HCT116 (cell line): ENCODE results near the gene TCAP. TPM values are rescaled to one million over a fixed set of nuclear protein-coding genes. Genes with fewer than 3 reads are reported as not detected.

Experiments used
- ATAC-seq: fragments of 200-7000 bp; cut with Tn5 transposase; 2 replicates; pipeline ENCODE4 v1.9.1; 2020; ENCODE audit warnings: mild to moderate bottlenecking, moderate library complexity
- BruUV-seq: library from RNA; stranded (reverse); fragments of 400-500 nt; replicated peaks from 2 replicates; lab custom pipeline; 2021; lab: Mats Ljungman, UMichigan
- CTCF ChIA-PET: fragments of 300-600 bp; sonication (Branson Sonifier 250); formaldehyde crosslinking; loops from one replicate; lab custom pipeline; 2021; ENCODE audit warnings: antibody characterized with exemption; lab: Charles Lee
- POLR2A ChIA-PET: fragments of 300-600, 350-600 bp; sonication (Branson Sonifier 250); formaldehyde crosslinking; loops from one replicate; lab custom pipeline; 2021; ENCODE audit warnings: antibody characterized with exemption; lab: Charles Lee
- RAD21 ChIA-PET, 2 experiments: fragments of 300-600 bp; sonication (Branson Sonifier 250); formaldehyde crosslinking; loops; one replicate each; lab custom pipeline; 2023; ENCODE audit warnings: low total read pairs in 2 of 2; ENCODE audit not compliant: uncharacterized antibody in 2 of 2, unreplicated experiment in 2 of 2, low non-redundant PET in 1 of 2; lab: Charles Lee
- DNase-seq: peaks from one replicate; pipeline ENCODE4 v3.0.0-alpha.2; 2010; ENCODE audit warnings: low read depth, low spot score
- H2AFZ ChIP-seq: fragments of 200-600 bp; shearing (Covaris generic), sonication (generic); 2 replicates; pipeline ENCODE4 v1.6.1; 2017; ENCODE audit warnings: low read depth, mixed run types, mixed read lengths, antibody characterized with exemption, low read length; ENCODE audit not compliant: poor library complexity, severe bottlenecking
- H3K27ac ChIP-seq: 2 replicates; pipeline ENCODE4 v1.5.1; 2012; ENCODE audit warnings: low read depth, low read length
- H3K27me3 ChIP-seq: fragments of 200-600 bp; sonication (generic); 2 replicates; pipeline ENCODE4 v1.6.1; 2016; ENCODE audit warnings: mixed run types, low read length, mixed read lengths; ENCODE audit not compliant: insufficient read depth
- H3K36me3 ChIP-seq, 2 experiments: fragments of 200-500 bp in 1 of 2; fragments of 200-600 bp in 1 of 2; sonication (Bioruptor generic) in 1 of 2; sonication (generic) in 1 of 2; 2 replicates each; pipeline versions ENCODE4 v1.5.1 to v1.6.1; 2014 to 2016; ENCODE audit warnings: low read length in 2 of 2, inconsistent platforms in 1 of 2, mixed read lengths in 1 of 2, mixed run types in 1 of 2; ENCODE audit not compliant: insufficient read depth in 2 of 2, control insufficient read depth in 1 of 2
- H3K4me1 ChIP-seq, 2 experiments: fragments of 200-600 bp in 1 of 2; sonication (generic) in 1 of 2; 2 replicates each; pipeline versions ENCODE4 v1.5.1 to v1.6.1; 2012 to 2017; ENCODE audit warnings: low read length in 2 of 2, inconsistent platforms in 1 of 2, mild to moderate bottlenecking in 1 of 2, mixed read lengths in 1 of 2, mixed run types in 1 of 2, moderate library complexity in 1 of 2; ENCODE audit not compliant: insufficient read depth in 2 of 2, control insufficient read depth in 1 of 2
- H3K4me2 ChIP-seq: fragments of 200-600 bp; sonication (generic); 2 replicates; pipeline ENCODE4 v1.6.1; 2017; ENCODE audit warnings: mixed run types, low read length, mixed read lengths
- H3K4me3 ChIP-seq, 2 experiments: fragments of 200-600 bp in 1 of 2; sonication (generic) in 1 of 2; replicated peaks in 1 of 2; 2 replicates each; pipeline ENCODE4 v1.5.1; 2011 to 2016; ENCODE audit warnings: low read length in 2 of 2, control low read depth in 1 of 2, low read depth in 1 of 2, mild to moderate bottlenecking in 1 of 2, mixed read lengths in 1 of 2, mixed run types in 1 of 2
- H3K79me2 ChIP-seq: fragments of 200-600 bp; sonication (generic); 2 replicates; pipeline ENCODE4 v1.6.1; 2017; ENCODE audit warnings: mild to moderate bottlenecking, mixed run types, low read length, moderate library complexity, mixed read lengths; ENCODE audit not compliant: insufficient read depth
- H3K9ac ChIP-seq: fragments of 200-600 bp; sonication (generic); 2 replicates; pipeline ENCODE4 v1.6.1; 2016; ENCODE audit warnings: low read length, mixed read lengths
- H3K9me2 ChIP-seq: fragments of 200-600 bp; sonication (generic), shearing (Covaris generic); 2 replicates; pipeline ENCODE4 v1.6.1; 2017; ENCODE audit warnings: mixed run types, mild to moderate bottlenecking, moderate library complexity; ENCODE audit not compliant: insufficient read depth
- H3K9me3 ChIP-seq, 2 experiments: fragments of 200-500 bp in 1 of 2; fragments of 200-600 bp in 1 of 2; sonication (Bioruptor generic) in 1 of 2; sonication (generic) in 1 of 2; 2 replicates each; pipeline ENCODE4 v1.6.1; 2014 to 2017; ENCODE audit warnings: low read length in 2 of 2, mixed read lengths in 2 of 2, inconsistent platforms in 1 of 2, low read depth in 1 of 2, mild to moderate bottlenecking in 1 of 2, mixed run types in 1 of 2, moderate library complexity in 1 of 2; ENCODE audit not compliant: control insufficient read depth in 1 of 2, insufficient read depth in 1 of 2
- H4K20me1 ChIP-seq: fragments of 200-600 bp; sonication (generic), shearing (Covaris generic); 2 replicates; pipeline ENCODE4 v1.6.1; 2017; ENCODE audit warnings: mixed run types, mild to moderate bottlenecking, moderate library complexity; ENCODE audit not compliant: insufficient read depth
- CTCF ChIP-seq, 3 experiments: fragments of 200-600 bp in 1 of 3; sonication (generic) in 1 of 3; IDR thresholded peaks in 2 of 3; conservative IDR thresholded peaks in 1 of 3; 2 replicates each; pipeline ENCODE4 v1.5.1; 2012 to 2017; ENCODE audit warnings: low read depth in 2 of 3, low read length in 2 of 3, antibody characterized with exemption in 1 of 3, borderline replicate concordance in 1 of 3, control low read depth in 1 of 3, mild to moderate bottlenecking in 1 of 3, mixed read lengths in 1 of 3, mixed run types in 1 of 3, moderate library complexity in 1 of 3; ENCODE audit not compliant: insufficient read depth in 1 of 3
- SRF ChIP-seq: IDR thresholded peaks from 2 replicates; pipeline ENCODE4 v1.6.1; 2012; ENCODE audit warnings: low read depth
- intact Hi-C: fragments of 100-400 bp; cut with micrococcal nuclease; formaldehyde crosslinking; loops from 2 replicates; pipeline ENCODE4 v1.10.0; 2022
- total RNA-seq: library from RNA; stranded (reverse); gene quantifications from one replicate; pipeline ENCODE4 v1.2.1, GENCODE V29; 2021; ENCODE audit not compliant: unreplicated experiment

Gene TCAP
- total RNA-seq, 1 experiment from 2014 or later = 1.5 TPM

GRCh38 chr17:39667945-39668924 is 3.1 kb downstream of the TCAP start, which contains the start of gene PNMT:
Gene PNMT, plus strand, starts transcription at chr17:39668453. Its CDS starts 23 bp downstream, at chr17:39668476.
- intact Hi-C loops = no loop called here
- no peak for ATAC-seq
- no peak within 1 kb of the TSS for H3K9ac ChIP-seq
- no peak within 1 kb of the TSS for H3K4me3 ChIP-seq
- no peaks in the 10 kb centered on the region for H4K20me1 ChIP-seq
- no peak within 1 kb of the TSS for H3K27ac ChIP-seq
- no peaks in the 10 kb centered on the region for H3K36me3 ChIP-seq
- TF ChIP-seq CTCF (IDR thresholded peaks at IDR 0.05 in 2 of 3, conservative IDR thresholded peaks at IDR 0.05 in 1 of 3; ENCODE audit: borderline replicate concordance in 1 of 3, insufficient read depth in 1 of 3, low read depth in 2 of 3, low read length in 2 of 3) (peak in 2 of 3 experiments; percentile 20 to 27; a peak in 3 of 6 replicates), SRF (no peak)
- TF ChIP-seq, all 23 proteins: peak for 1
- H3K4me2 ChIP-seq = no peak within 1 kb of the TSS
- ChIA-PET POLR2A (no interaction called here), CTCF (no interaction called here), RAD21 (no interaction called here)
- no peak within 1 kb of the TSS for H2AFZ ChIP-seq
- no peaks in the 10 kb centered on the region for H3K9me3 ChIP-seq
- no peak for DNase-seq
- H3K9me2 ChIP-seq = no peaks in the 10 kb centered on the region
- H3K4me1 ChIP-seq = peaks cover 15 to 27% of the 10 kb centered on the region in 2 experiments
- no TSS peak for BruUV-seq
- no peaks in the 10 kb centered on the region for H3K27me3 ChIP-seq
- no peaks in the 10 kb centered on the region for H3K79me2 ChIP-seq
